Activated CD8-positive, alpha-beta memory T cell treated with anti-CD3 and anti-CD28 coated beads for 36 hours (primary cell): ENCODE measurements around the gene TIMM17A. TPM values are rescaled to one million over a fixed set of nuclear protein-coding genes. Genes with fewer than 3 reads are reported as not detected.
"Not testable (repeated sequence)": the region's sequence is repeated elsewhere in the genome, so short reads cannot be mapped to it uniquely, and the experiment has no call there.

Experiments used
- CTCF ChIA-PET: fragments of 350-600 bp; sonication (Branson Sonifier 250); formaldehyde crosslinking; loops from one replicate; lab custom pipeline; 2021; ENCODE audit warnings: antibody characterized with exemption; lab: Charles Lee
- POLR2A ChIA-PET: fragments of 350-600 bp; sonication (Branson Sonifier 250); formaldehyde crosslinking; loops from one replicate; lab custom pipeline; 2021; ENCODE audit warnings: antibody characterized with exemption; lab: Charles Lee
- total RNA-seq, 2 experiments: library from RNA; stranded (reverse); gene quantifications; one replicate each; pipeline ENCODE4 v1.2.3, GENCODE V29; 2021

Gene TIMM17A
- total RNA-seq, 2 experiments from 2014 or later, result 119 to 122 TPM

DNA sequence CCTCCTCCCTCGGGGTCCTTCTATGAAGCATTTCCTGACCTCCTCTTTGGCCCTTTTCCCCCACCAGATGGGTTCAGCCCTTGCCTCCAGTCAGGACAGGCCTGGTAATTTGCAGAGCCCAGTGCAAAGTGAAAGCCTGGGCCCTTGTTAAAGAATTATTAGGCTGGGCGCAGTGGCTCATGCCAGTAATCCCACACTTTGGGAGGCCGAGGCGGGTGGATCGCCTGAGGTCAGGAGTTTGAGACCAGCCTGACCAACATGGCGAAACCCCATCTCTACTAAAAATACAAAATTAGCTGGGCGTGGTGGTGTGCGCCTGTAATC lies 63.9 kb downstream of the TIMM17A start:
- POLR2A ChIA-PET, CTCF ChIA-PET: not testable (repeated sequence)

Other genes starting within 250 kb of the TIMM17A start
- 10 to 100 TPM; 68.3 to 74.7 TPM for gene IPO9, start 126.3 kb upstream of the TIMM17A start, total RNA-seq
- under 1 TPM; 0.36 to 0.48 TPM for gene SHISA4, start 66.6 kb upstream of the TIMM17A start, total RNA-seq
- gene LMOD1, start 9.0 kb upstream of the TIMM17A start, total RNA-seq, result not detected
- 10 to 100 TPM; 37.0 to 39.4 TPM for gene RNPEP, start 27.1 kb downstream of the TIMM17A start, total RNA-seq
- under 1 TPM; 0.10 to 0.19 TPM for gene ELF3, start 55.1 kb downstream of the TIMM17A start, total RNA-seq
- not detected for gene GPR37L1, start 167.4 kb downstream of the TIMM17A start, total RNA-seq
- gene ARL8A, start 189.2 kb downstream of the TIMM17A start, total RNA-seq, result 10 to 100 TPM; 48.3 to 53.2 TPM
- gene PTPN7, start 205.1 kb downstream of the TIMM17A start, total RNA-seq, result 100 to 1,000 TPM; 454 to 462 TPM
- gene LGR6, start 238.3 kb downstream of the TIMM17A start, total RNA-seq, result under 1 TPM; 0.08 to 0.11 TPM